ENCODE results near the gene LCE2A.
"Not testable (repeated sequence)": the region's sequence is repeated elsewhere in the genome, so short reads cannot be mapped to it uniquely, and the experiment has no call there.

Gene LCE2A, protein sequence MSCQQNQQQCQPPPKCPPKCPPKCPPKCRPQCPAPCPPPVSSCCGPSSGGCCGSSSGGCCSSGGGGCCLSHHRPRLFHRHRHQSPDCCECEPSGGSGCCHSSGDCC

DNA sequence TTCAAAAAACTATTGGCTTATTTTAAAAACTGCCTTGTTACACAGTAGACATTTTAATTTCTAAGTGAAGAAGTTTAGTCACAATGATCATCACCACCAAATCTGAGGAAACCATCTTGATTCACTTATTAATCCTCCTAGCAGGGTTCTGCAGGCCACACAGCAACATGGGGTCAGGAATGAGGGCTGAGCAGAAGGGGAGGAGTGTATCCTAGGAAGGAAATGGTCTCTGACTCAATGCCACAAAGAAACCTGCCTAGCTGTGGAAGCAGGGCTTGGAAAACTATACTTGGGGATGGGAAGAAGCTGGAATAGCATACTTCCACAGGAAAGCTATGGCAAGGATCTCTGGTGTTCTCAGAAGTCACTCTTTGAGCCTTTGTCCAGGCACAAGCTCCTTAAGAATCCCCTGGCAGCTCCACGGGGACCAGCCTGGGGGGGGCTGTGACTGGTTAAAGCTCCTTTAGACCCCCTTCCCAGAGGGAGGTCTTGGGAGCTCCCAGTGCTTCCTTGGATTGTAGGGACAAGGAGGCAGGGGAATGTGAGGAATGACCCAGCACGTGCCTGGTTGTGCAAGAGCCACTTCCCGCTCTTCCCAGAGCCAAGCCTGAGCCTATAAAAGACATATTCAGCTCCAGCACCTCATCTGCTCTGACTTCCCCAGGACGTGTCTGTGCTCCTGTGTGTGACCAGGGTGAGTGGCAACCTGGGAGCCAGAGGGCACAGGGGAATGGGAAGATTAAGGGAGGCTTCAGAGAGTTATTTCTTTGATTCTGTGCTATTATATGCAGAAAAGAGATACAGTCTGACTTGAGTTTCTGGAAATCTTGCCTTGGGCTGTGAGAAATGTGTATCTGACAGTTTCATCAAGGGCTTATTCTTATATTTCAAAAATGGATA lies at the start of gene LCE2A:
Gene LCE2A, plus strand, starts transcription at position 645 of the 900 bp plus-strand sequence. CDS start 557 bp downstream, outside the sequence.
- DNase-seq: no peak

DNA sequence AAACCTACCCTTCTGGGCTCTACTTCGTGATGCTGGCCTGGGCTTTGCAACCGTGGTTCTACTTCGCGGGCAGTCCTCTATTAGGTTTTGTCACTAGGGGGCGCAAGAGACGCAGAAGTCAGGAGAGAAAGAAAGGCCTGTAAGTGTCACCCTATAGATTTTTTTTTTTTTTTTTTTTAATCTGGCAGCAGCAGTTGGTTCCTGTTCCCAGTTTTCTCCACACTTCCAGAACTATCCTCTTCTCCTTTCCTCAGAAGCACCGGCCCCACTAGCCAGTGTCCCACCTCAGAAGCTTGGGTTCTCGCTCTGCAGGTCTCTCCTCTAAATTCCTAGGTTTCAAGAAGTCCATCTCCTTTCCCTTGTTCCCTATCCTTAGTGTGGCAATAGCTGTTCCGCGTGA lies 44.0 kb upstream of the LCE2A start:
- peak; percentile 79 for DNase-seq

DNA sequence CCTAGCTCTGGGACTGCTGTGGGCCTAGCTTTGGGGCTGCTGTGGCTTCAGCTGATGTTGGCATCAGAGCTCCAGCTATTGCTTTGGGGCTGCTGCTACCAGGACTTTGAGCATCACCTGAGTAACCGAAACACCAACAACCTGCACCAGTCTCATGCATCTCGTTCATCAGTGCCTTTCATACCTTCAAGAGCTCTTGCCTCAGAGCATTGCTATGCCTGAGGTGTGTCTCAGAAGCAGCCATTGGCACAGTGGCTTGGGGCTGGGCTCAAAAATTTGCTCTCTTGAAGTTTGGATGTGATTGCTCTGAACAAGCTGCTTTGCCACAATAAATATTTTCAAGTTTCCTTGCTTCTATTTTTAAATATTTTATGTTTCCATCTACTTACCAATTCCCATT lies 41.7 kb upstream of the LCE2A start:
- DNase-seq: no peak

DNA sequence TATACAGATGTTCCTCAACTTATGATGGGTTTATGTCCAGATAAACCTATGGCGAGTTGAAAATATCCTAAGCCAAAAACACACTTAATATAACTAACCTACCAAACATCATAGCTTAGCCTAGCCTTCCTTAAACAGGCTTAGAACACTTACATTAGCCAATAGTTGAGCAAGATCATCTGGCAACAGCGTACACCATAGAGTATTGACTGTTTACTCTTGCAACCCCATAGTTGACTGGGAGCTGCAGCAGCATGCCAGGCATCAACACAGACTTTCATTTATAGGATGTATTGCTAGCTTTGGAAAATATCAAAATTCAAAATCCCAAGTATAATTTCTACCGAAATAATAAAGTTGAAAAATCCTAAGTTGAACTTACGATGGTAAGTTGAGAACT lies 40.5 kb upstream of the LCE2A start:
- DNase-seq: no peak

DNA sequence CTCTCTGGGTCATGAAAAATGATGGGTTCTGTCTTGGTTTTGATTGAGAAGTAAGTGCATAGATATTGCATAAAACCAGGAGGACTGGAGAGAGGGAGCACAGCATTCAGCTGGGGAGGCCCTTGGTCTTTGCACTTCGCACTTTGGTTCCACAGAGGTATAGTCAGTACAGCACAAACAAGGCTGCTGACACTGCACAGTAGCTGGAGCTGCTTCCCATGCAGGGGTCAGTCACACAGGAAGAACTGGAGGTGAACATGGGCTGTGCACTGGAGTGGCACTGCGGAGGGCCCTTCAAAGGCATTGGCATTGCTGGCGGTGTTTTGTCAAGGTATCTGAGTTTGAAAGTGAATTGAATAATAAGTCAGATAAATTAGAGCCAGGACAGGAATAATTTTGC lies 39.5 kb upstream of the LCE2A start:
- DNase-seq: no peak

DNA sequence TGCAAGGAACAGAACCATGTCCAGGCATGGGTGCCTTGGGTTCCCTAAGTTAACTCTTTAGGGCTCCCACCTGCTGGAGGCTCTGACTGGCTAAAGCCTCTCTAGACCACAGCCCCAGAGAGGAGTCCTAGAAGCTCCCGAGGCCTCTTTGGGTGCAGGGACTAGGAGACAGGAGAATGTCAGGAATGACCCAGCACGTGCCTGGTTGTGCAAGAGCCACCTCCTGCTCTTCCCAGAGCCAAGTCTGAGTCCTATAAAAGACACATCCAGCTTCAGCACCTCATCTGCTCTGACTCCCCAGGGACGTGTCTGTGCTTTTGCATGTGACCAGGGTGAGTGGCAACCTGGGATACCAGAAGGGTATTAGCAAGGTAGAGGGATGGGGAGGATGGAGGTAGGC lies 35.0 kb upstream of the LCE2A start, which contains the start of gene LCE2D:
Gene LCE2D, plus strand, starts transcription at position 283 of the 400 bp plus-strand sequence. CDS start 726 bp downstream, outside the sequence.
- no peak for DNase-seq

DNA sequence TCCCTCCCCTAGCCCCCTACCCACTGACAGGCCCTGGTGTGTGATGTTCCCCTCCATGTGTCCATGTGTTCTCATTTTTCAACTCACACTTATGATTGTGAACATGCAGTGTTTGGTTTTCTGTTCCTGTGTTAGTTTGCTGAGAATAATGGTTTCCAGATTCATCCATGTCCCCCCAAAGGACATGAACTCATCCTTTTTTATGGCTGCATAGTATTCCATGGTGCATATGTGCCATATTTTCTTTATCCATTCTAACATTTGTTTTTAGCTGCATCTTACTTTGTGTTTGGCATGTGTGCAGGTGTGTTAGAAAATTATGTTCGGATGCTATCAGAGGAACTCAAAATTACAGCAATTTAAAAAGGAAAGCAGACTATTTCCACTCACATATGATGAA lies 32.0 kb upstream of the LCE2A start:
- not testable (repeated sequence) for DNase-seq

DNA sequence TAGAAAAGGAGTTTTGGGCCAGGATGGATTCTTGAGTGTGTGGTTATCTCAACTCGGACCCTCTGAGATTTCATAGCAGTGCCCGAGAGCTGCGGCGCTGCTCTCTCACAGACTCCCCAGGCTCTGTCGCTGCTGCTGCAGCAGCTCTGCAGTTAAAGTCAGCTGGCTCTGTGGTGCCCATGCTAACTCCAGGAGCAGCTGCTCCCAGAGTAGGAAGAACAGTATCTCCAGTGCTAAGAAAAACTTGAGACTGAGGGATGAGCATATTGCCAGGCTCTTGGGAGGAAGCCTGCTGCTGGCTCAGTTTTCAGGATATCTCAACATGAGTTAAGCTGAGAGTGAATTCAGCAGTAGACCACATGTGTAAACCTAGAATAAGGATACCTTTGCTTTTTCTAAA lies 30.5 kb upstream of the LCE2A start:
- no peak for DNase-seq

DNA sequence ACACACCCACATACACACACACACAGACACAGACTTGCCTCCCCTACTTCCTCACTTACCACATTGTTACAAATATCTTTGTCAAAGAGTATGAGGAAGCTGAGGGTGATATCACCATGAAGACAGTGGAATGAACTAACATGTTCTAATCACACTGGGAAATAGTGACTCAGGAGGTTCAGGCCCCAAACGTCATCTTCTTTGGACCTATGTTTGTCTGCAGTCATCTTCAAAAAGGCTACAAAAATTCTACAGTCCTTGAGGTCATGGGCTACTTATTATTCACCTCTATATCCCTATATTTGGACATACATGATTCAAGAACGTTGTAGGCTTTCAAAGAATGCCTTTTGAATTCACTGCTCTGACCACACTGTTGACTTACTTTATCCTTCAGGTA lies 25.1 kb upstream of the LCE2A start:
- no peak for DNase-seq

DNA sequence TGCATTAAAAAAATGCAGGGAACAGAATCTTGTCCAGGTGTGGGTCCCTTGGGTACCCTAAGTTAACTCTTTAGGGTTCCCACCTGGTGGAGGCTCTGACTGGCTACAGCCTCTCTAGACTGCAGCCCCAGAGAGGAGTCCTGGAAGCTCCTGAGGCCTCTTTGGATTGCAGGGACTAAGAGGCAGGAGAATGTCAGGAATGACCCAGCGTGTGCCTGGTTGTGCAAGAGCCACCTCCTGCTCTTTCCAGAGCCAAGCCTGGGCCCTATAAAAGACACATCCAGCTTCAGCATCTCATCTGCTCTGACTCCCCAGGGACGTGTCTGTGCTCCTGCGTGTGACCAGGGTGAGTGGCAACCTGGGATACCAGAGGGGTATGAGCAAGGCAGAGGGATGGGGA lies 23.2 kb upstream of the LCE2A start, which contains the start of gene LCE2C:
Gene LCE2C, plus strand, starts transcription at position 297 of the 400 bp plus-strand sequence. CDS start 737 bp downstream, outside the sequence.
- DNase-seq: not testable (repeated sequence)

DNA sequence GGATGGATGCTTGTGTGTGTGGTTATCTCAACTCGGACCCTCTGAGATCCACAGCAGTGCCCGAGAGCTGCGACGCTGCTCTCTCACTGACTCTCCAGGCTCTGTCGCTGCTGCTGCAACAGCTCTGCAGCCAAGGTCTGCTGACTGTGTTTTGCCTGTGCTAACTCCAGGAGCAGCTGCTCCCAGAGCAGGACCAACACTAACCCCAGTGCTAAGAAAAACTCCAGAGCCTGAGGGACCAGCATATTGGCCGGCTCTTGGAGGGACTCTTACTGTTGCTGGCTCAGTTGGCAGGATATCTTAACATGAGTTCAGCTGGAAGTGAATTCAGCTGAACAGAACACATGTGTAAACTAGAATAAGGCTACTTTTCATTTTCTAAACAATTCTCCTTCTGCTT lies 18.7 kb upstream of the LCE2A start:
- no peak for DNase-seq

DNA sequence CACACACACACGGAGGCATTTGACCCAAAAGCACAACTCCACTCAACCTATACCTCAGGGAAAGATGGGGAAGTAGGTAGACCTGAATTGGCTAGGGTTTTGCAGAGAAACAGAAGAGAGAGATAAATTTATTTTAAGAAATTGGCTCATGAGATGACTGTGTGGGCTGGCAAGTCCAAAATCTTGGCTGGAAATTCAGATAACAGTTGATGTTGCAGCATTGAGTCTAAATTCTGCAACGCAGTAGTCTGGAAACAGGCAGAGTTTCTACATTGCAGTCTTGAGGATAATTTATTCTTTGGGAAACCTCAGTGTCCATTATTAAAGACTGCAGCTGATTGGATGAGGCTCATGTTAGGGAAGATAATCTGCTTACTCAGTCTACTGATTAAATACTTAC lies 16.5 kb upstream of the LCE2A start:
- DNase-seq: no peak

DNA sequence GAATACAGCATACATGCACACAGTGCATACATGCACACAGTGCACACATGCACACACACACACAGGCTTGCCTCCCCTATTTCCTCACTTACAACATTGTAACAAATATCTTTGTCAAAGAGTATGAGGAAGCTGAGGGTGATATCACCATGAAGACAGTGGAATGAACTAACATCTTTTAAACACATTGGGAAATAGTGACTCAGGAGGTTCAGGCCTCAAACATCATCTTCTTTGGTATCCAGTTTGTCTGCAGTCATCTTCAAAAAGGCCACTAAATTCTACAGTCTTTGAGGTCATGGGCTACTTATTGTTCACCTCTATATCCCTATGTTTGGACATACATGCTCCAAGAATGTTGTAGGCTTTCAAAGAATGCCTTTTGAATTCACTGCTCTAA lies 14.3 kb upstream of the LCE2A start:
- no peak for DNase-seq

DNA sequence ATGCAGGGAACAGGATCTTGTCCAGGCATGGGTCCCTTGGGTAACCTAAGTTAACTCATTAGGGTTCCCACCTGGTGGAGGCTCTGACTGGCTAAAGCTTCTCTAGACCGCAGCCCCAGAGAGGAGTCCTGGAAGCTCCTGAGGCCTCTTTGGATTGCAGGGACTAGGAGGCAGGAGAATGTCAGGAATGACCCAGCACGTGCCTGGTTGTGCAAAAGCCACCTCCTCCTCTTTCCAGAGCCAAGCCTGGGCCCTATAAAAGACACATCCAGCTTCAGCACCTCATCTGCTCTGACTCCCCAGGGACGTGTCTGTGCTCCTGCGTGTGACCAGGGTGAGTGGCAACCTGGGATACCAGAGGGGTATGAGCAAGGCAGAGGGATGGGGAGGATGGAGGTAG lies 12.3 kb upstream of the LCE2A start, which contains the start of gene LCE2B:
Gene LCE2B, plus strand, starts transcription at position 301 of the 400 bp plus-strand sequence. CDS start 721 bp downstream, outside the sequence.
- not testable (repeated sequence) for DNase-seq

DNA sequence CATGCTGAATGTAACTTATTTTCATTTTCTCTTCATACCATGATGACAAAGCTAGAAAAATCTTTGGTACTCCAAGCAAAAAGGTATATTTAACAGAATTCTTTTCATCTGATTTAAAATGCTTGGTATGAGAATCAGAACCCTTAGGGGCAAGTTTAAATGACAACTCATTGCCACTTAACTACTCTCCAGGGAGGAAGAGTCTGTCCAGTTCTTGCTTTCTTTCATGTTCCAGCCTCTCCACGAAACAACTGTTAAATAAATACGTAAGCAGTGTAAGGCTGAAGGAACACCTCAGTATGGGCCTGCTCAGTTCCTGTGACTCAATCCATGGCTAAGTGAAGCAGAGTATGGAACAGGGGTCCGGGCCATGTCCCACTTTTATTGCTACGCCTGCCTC lies 1.6 kb downstream of the LCE2A start:
- no peak for DNase-seq

DNA sequence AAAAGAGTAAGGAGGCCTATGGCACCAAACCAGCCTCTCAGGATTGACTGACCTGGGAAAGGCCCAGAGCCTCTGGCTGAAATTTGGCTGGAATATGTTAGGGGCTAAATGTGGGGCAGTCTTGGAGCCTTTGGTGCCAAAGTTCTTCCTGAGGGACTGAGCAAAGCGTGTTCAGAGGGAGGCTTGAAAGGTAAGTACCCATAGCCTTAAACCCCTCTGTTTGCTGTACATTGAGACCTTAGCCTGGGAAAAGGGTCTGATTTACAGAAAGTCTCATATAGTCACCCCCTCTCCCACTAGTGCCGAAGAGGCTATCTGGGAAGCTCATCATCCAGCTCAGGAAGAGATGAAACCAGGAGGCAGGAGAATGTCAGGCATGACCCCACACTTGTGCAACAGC lies 9.7 kb downstream of the LCE2A start, which contains the start of gene LCE4A:
Gene LCE4A, plus strand, starts transcription at position 301 of the 400 bp plus-strand sequence. CDS start 916 bp downstream, outside the sequence.
- DNase-seq: no peak

DNA sequence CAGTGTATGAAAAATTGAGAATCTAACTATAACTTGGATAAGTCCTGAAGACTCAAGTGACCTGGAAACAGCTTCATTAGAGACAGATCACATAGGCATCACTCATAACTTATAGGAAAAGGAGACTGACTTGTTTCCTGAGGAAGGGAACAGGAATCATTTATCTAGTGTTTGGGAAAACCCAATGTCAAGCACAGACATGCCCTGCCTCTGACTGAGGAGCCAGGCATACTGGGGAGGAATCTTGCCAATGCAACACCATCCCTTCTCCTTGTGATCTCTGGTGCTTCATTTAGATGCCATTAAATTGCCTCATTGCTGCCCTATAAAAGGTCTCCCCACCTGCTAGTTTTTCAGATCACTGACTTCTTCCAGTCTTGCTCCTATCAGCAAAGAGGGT lies 20.1 kb downstream of the LCE2A start:
- DNase-seq: no peak

DNA sequence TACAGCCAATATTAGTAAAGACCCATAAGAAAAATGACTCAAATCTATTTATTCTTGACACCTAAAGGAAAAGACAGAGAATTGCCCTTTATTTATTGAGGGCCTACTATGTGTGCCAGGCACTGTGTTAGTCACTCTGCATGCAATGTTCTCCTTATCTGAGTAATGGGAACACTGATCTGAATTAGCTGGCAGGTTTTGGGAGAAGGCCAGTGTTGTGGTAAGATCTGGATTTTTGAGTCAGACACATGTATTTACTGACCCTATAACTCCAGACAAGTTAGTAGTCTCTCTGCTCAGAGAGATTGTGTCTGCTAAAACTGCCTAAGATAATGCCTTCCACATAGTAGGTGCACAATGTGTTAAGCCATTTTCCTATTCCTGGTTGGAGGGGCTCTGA lies 27.1 kb downstream of the LCE2A start:
- no peak for DNase-seq

DNA sequence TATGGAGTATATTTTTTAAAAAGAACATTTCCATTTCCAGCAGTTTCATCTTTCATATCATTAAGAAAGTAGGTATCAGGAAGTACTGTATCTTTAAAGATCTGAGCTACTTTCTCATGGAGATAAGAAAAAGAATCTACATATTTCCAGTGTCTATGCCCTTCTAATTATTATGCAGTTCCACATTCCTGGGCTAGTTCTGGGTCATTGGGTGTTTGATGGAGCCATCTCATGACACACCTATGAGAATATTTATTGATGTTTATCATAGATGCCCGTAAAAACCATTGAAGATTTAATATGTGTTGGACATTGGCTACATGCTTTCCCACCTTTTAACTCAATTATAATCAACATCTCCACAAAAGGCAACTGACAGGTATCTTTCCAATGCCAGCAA lies 30.8 kb downstream of the LCE2A start:
- no peak for DNase-seq

DNA sequence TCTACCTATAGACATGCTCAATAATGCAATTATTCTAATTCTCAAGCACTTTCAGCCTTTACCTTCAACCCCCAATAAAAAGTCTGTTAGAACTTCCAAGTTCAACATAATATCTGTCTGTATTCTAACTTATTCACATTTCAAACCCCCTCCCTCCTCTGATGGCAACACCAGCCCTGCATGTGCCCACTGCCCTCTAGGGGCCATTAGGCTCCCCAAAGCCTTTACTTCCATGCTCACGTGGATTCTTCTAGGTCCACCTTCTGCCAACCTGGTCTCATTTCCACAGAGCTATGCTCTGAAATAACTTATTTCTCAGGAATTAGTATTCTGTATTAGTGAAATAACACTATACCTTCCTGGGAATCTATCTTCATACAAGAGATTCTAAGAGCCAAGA lies 37.5 kb downstream of the LCE2A start:
- DNase-seq: no peak

DNA sequence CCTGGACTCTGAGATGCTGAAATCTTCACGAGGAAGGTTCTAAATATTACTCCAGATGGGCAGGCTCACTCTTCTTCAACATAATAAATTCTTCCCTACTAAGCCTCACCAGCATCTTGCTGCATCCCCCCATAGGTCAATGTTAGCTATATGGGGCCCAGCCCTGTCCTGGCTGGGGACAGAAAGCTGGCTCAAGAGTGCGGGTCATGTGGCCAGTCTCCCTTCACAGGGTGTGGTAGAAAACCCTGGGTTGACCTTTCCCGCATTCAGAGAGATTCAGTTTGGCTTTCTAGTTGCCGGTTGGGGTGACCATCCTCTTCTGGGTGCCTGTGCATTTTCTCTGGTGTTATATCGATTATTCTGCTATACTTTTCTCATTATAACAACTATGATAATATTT lies 39.9 kb downstream of the LCE2A start:
- no peak for DNase-seq

DNA sequence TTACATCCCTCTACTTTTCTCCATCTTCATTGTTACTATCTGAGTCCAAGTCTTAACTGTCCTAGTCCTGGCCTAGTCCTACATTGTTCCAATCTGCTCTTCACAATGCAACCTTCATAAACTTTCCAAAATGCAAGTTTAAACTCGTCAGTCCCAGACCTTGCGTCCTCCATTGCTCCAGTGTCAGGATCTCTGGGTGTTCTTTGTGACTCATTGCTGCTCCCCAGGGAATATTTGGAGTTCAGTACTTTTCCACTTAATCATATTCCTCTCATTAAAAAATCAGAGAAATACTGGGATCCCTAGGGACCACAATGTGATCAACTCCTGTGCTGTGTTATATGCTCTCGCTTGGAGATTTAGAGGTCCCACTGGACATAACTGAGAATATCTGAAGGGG lies 41.7 kb downstream of the LCE2A start:
- no peak for DNase-seq

DNA sequence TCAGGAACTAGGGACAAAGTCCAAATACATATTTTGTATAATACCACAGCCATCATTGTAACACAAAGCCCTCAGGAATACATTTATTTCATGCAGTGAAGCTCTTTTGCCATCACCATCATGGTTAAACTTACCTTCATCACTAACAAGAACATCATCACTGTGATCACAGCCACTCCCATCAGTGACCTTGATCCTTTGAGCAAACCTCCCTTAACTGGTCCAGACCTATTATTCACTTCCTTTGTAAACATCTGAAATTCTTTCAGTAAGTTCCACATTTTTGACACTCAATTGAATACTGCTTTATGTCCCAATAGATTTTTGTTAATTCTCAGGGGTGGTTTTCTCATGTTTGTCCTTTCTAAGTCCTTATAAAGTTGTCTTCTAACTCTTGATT lies 43.5 kb downstream of the LCE2A start:
- no peak for DNase-seq
